HG02852 (cell line): ENCODE measurements around the gene CD300LB.
"Not testable (repeated sequence)": the region's sequence is repeated elsewhere in the genome, so short reads cannot be mapped to it uniquely, and the experiment has no call there.

Source experiments
- ATAC-seq: cut with Tn5 transposase; IDR thresholded peaks from one replicate; pipeline ENCODE4 v1.9.1; 2021; ENCODE audit warnings: mild to moderate bottlenecking, moderate library complexity; ENCODE audit not compliant: unreplicated experiment

Gene CD300LB

DNA sequence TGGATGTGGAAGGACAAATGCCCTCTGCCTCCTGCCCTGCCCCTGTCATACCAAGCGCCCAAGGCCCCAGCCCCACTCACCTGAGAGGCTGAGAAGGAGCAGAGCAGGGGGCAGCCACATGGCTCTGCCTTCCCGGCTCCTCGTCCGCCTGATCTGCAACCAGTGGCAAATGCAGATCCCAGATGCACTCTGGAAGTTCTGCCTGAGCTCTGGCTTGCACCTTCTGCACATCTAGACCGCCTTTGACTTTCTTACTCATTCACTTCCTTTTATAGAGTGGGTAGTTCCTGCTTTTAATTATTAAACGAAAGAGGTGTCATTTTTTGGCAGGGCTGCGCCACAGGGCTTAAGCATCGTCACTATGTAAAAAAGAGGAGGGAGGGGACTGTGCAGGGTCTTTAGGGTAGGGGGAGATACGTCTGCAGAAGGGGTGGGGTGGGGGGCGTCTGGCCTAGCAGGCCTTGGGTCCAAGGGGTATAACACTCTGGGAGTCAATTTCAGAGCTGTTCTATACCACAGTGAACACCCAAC lies at the start of gene CD300LB:
TSS of gene CD300LB (minus strand) at position 245 of the 531 bp plus-strand sequence. CDS start at position 120, 125 bp downstream.
- no peak for ATAC-seq

DNA sequence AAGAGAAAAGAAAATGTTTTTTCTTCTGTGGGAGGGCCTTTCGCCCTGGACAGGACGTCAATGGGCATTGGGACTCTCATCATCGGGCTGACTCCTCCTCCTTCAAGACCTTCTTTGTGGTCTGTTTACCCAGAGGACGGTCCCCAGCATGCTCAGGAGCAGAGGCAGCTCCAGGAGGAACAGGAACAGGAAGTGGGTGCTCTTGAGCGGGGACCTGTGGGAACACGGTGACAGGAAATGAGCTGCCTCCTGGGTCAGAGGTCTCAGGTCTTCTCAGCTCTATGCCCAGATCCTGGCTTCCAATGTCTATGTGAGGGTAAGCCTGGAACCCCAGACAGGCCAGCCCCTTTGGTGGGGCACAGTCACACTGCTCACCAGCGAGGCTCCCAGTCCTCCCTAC lies 48.6 kb upstream of the CD300LB start:
- no peak for ATAC-seq

DNA sequence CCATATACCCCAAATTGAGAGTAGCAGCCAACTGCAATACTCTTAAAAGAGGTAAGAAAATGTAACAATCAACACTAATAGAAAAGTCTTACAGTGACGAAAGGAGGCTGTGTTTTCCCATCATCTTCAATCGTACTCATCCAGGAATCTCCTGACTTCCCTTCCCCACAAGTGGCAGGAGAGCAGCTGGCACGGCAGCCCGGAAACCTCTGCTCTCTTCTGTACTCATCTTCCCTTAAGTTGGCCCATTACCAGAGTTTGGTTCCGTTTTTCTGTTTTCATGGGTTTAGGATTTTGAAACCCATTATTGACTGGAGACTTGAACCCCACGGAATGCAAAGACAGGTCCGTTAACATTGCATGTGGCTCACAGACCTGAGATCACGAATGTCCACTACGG lies 47.7 kb upstream of the CD300LB start:
- no peak for ATAC-seq

DNA sequence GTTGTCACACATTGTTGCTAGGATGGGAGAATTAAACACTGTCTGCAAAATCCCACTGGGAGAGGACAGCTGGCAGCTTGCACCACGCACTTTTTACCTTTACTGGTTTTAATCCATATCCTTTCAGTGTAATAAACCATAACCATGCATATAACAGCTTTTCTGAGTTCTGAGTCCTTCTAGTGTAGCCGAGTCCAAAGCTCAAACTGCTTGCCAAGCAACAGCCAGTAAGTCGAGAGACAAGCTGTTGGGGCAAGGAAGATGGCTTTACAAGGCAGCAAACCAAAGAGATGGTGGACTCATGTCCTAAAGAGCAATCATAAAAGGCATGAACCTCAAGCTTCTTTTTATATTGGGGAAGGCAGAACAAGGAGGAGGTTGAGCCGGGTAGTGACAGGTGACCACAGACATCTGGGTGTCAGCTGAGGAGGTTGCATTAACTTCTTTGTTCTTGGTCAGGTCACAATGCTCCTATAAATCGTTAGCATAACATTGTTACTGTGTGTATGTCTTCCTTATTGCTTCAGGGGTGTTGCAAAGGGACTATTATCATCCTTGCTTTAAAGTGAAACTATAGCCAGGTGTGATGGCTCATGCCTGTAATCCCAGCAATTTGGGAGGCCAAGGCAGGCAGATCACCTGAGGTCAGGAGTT lies 43.3 kb upstream of the CD300LB start:
- ATAC-seq = no peak

DNA sequence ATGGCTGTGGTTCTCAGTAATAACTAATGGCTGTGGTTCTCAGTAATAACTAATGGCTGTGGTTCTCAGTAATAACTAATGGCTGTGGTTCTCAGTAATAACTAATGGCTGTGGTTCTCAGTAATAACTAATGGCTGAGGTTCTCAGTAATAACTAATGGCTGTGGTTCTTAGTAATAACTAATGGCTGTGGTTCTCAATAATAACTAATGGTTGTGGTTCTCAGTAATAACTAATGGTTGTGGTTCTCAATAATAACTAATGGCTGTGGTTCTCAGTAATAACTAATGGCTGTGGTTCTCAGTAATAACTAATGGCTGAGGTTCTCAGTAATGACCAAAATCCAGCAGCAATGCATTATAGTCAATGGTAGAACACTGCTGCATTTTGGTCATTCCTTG lies 42.4 kb upstream of the CD300LB start:
- not testable (repeated sequence) for ATAC-seq

DNA sequence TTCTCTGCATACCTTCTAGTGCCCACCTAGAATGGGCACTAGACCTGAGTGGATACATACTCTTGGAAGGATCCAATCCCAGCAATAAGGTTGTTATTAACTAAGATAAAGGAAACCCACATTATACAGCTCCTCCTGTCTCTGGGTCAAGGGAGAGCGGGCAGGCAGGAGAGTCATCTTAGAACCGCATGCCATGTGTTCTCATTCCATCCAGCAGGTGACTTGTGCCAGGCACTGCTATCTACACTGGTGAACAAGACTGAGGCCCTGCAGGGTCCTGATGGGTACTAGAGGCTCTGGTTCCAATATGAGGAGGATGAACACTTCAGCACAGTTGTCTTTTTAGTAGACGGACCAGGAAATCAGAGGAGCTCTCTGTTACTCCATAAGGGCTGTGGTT lies 41.9 kb upstream of the CD300LB start:
- ATAC-seq = no peak

DNA sequence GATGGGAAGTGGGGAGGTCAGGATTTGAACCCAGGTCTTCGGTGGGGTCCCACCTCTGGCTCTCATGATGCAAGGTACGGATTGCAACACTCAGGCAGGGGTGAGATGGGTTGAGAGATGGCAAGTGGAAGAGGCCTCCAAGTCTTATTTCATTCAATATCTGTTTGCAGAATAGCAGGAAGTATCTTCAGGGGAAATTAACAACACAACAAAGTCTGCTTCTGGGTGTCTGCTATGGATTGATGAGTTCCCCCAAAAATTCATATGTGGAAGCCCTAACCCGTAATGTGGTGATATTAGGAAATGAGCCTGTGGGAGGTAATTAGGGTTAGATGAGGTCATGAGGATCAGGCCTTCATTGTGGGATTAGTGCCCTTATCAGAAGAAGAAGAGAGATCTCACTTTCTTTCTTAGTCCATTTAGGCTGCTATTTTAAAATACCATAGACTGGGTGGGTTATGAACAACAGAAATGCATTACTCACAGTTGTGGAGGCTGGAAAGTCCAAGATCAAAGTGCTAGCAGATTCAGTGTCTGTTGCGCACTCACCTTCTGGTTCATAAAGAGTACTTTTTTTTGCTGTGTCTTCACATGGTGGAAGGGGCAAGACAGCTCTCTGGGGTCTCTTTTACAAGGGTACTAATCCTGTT lies 40.5 kb upstream of the CD300LB start:
- ATAC-seq = no peak

DNA sequence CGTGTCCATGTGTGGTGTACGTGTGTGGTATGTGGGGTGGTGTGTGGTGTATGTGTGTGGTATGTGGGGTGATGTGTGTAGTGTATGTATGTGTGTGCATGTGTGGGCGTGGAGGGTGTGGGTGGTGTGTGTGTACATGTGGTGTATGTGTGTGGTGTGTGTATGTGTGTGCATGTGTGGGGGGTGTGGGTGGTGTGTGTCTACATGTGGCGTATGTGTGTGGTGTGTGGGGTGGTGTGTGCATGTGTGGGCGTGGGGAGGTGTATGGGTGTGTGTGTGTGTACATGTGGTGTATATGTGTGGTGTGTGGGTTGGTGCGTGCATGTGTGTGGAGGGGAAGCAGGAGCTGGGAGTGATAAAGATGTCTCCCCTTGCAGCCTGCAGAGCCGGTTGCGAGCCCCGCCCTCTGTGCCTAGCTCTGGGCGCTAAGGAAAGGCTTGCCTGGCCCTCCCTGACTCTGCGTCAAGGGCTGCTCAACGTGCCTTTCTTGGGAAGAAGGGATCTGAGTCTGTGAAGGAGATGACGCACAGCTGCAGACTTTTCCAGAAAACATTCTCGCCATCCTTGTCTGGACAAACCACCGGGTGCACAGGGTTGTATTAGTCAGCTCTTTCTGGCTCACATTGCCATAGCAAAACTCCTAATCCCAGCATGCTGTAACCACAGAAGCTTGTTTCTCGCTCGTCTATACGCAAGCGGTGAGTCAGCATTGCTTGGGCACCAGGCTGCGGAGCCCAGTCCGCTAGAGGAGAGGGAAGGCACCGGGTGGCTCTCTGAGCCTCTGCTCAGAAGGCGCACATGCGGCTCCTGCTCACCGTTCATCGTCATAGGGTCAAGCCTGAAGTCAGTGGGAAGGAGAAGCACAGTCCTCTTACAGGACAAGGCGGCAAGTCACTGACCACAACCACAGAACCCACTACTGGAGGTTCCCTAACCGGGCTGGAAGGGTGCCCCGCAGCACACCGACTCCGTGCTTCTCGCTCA lies 38.0 kb upstream of the CD300LB start:
- ATAC-seq = no peak

DNA sequence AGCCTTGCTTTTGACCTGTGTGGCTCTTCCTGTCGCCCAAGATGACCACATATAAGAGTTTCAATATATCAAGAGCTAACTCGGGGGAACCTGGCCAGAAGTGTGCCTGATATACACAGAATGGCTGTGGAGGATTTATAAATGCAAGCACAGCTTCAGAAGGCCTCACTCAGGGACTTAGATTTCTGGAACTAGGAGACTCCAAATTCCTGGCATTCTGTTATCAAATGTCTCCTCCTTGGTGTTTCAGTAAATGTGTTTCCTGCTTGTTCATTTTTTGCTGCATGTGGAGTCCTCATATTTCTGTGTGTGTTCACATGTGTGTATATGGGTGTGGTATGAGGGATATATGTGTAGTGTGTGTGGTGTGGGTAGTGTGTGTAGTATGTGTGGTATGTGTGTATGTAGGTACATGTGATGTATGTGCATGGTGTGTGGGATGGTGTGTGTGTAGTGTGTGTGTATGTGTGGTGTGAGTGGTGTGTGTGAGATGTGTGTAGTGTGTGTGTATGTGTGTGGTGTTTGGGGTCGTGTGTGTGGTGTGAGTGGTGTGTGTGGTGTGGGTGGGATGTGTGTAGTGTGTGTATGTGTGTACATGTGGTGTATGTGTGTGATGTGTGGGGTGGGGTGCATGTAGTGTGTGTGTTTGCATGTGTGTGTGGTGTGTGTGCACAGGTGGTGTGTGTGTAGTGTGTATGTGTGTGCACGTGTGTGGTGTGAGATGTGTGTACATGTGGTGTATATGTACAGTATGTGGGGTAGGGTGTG lies 37.0 kb upstream of the CD300LB start:
- ATAC-seq = no peak

DNA sequence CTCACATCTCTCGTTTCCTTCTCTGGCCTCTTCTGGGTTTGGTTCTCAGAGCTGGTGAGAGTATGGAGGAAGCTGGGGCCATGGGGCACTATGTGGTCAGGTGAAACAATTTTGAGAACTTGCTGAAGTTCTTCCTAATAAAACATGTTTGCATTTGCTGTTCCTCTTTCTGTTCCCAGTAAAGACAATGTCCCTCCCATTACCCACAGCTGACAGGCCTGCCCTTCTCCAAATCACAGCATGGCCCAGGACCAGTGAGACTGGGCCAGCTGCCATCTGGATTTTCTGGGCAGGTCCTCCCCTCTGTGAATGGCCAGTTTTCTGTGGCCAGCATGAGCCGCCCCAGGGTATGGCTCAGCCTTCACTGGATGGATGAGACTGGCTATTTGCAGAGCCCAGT lies 36.1 kb upstream of the CD300LB start, which contains the start of gene CD300H:
TSS of gene CD300H (minus strand) at position 113 of the 400 bp plus-strand sequence.
- no peak for ATAC-seq

DNA sequence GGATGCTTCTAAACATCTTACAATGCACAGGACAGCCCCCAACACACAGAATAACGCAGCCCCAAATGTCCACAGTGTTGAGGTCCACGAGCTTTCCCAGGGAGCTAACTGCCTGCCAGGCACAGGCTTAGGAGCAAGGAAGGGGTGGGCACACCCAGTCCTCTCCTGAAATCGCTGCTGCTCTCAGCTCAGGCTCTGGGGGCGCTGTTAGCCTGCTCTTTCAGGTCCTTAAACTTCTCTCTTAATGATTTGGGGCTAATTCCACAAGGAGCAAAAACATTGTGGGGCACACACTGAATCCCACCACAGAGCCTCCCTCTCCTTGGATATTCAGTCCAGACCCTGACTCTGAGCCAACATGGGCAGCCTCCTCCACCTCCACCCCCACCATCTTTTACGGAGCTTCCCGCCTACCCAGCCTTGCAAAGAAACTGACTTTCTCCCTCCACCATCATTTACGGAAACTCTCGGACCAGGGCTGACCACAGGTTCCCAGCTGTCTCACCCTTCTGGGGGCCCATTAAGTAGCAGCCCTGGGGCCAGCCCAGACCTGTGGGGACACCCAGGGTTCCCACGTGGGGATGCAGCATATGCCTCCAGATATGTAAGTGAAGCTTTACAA lies 35.0 kb upstream of the CD300LB start:
- ATAC-seq = no peak

DNA sequence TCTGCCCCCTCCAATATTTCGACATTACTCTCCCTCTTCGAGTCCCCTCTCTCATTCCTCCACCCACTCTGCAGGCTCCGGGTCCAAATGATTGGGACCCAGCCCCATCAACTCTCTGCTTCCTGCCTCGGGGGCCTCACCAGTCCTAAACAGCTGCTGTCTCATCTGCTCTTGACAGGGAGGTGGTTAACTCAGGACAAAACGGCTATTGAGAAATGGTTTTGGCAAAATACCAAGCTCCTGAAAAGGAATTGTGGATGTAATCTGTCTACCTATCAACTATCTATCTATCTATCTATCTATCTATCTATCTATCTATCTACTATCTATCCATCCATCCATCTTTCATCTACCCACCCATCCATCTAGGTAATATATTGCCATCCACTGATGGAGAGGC lies 33.9 kb upstream of the CD300LB start:
- no peak for ATAC-seq

DNA sequence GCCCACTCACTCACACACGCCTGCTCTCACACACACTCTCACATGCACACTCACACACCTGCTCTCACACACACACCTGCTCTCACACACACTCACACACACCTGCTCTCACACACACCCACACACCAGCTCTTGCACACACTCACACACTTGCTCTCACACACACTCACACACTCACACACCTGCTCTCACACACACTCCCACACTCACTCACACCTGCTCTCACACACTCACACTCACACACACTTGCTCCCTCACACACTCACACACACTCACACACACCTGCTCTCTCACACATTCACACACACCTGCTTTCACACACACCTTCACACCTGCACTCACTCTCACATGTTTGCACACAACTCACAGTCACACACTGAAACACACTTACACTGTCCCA lies 32.1 kb upstream of the CD300LB start:
- no peak for ATAC-seq

DNA sequence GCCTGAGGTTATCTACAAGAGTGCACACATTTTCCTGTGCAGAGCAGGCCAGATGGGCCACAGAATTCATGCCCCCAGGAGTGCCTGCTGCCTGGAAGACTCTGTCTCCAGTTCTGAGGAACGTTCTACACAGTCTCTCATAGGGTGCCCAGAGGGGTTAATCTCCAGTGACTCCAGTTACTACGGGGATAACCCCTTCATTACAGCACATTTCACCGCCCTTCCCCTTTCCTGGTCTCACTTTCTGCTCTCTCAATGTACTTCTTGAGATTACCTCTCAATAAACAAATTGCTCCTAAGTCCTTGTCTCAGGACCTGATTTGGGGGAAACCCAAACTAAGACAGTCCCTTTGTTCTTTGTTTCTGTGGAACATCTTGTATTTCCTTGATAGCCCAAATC lies 30.3 kb upstream of the CD300LB start:
- no peak for ATAC-seq

DNA sequence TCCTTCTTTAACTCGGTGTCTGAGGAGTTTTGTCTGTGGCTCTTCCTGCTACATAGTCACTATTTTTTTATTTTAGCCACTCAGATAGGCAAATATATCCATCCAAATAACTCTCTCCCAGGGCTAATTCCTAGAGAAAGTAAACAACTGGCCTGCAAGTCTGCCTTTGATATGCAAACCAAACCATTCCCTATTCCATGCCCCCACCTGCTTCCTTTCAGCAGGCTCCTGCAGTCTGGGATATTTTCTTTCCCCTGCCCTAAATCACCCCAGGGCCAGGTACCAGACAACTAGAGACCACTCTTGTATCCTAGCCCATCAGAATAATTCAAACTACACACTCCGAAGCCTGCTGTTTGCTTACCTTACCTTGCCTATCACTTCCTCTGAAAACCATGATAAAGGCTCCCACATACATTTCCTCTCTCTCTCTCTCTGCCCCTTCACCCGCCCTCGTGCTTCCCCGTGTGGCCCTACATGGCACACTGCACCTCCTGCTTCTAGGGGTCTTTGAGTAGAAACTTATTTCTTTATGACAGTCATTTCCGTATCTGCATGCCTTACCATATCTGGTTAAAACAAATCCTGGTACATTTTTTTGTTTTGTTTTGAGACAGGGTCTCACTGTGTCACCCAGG lies 27.7 kb upstream of the CD300LB start:
- no peak for ATAC-seq

DNA sequence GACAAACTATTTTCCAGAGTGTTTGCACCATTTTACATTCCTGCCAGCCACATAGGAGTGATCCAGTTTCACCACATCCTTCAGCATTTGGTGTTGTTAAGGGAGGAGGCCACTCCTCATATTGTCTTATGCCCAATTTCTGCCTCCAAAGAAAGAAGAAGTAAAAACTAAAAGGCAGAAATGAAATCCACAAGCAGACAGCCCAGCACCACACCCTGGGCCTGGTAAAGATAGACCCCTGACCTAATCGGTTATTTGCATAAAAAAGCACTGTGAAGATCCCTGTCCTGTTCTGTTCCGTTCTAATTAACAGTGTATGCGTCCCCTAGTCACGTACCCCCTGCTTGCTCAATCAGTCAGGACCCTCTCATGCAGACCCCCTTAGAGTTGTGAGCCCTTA lies 27.1 kb upstream of the CD300LB start:
- ATAC-seq = not testable (repeated sequence)

DNA sequence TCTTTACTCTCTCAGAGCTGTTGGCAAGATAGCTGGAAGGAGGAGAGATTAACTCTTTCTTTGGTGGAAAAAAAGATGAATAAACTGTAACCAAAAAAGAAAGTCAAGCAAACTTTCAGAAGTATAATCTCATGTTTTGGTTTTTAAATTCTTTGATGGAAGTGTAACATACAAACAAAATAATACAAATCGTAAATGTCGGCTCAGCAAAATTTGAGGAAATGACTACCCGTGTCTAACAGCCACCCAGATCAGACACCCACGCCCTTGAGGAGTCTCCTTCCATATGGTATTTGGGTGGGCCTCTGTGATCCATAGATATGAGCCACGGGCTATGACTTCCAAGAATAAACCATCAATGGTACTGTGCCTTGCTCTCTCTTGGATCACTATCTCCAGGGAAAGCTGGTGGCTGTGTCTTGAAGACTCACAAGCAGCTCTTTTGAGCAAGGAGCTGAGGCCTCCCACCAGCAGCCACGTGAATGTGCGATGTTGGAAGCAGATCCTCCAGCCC lies 24.2 kb upstream of the CD300LB start:
- no peak for ATAC-seq

DNA sequence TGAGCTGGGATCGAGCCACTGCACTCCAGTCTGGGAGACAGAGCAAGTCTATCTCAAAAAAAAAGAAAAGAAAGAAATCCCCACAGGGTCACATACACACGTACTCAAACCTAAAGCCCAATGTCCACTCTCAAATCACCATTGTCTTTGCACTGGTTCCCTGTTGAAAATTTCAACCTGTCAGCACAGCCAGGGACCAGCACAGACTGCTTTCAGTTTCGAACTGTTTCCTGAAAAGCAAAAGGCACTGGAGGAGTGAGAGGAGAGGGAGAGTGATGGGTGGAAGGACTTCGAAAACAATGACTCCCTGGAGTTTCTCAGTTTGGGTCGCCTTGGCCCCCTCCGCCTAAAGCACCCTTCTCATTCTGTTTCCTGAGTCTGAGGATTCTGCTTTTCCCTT lies 23.6 kb upstream of the CD300LB start:
- no peak for ATAC-seq

DNA sequence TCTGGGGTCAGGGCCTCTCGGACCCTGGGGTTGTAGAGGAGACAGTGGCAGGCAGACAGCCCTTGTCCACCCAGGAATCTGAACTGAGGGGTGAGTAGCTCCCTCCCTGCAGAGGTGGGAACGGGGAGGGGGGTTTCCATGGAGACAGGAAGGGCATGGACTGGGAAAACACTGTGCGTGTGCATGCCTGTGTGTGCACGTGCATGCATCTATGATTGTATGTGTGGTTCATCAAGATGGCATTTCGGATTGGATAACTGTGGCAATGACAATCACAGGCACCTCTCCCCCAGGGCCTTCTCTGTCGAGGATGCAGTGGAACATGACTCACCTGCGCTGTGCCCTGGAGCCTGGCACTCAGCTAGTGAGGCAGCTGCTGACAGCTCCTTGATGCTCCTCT lies 20.8 kb upstream of the CD300LB start:
- ATAC-seq = no peak
